Measurements from ENCODE around the gene PTPN23. TPM values are rescaled to one million over a fixed set of nuclear protein-coding genes. Genes with fewer than 3 reads are reported as not detected.

Gene PTPN23, protein sequence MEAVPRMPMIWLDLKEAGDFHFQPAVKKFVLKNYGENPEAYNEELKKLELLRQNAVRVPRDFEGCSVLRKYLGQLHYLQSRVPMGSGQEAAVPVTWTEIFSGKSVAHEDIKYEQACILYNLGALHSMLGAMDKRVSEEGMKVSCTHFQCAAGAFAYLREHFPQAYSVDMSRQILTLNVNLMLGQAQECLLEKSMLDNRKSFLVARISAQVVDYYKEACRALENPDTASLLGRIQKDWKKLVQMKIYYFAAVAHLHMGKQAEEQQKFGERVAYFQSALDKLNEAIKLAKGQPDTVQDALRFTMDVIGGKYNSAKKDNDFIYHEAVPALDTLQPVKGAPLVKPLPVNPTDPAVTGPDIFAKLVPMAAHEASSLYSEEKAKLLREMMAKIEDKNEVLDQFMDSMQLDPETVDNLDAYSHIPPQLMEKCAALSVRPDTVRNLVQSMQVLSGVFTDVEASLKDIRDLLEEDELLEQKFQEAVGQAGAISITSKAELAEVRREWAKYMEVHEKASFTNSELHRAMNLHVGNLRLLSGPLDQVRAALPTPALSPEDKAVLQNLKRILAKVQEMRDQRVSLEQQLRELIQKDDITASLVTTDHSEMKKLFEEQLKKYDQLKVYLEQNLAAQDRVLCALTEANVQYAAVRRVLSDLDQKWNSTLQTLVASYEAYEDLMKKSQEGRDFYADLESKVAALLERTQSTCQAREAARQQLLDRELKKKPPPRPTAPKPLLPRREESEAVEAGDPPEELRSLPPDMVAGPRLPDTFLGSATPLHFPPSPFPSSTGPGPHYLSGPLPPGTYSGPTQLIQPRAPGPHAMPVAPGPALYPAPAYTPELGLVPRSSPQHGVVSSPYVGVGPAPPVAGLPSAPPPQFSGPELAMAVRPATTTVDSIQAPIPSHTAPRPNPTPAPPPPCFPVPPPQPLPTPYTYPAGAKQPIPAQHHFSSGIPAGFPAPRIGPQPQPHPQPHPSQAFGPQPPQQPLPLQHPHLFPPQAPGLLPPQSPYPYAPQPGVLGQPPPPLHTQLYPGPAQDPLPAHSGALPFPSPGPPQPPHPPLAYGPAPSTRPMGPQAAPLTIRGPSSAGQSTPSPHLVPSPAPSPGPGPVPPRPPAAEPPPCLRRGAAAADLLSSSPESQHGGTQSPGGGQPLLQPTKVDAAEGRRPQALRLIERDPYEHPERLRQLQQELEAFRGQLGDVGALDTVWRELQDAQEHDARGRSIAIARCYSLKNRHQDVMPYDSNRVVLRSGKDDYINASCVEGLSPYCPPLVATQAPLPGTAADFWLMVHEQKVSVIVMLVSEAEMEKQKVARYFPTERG (N-terminal part only)
- total RNA-seq: 15.6 and 16.3 TPM in 2 replicates

DNA sequence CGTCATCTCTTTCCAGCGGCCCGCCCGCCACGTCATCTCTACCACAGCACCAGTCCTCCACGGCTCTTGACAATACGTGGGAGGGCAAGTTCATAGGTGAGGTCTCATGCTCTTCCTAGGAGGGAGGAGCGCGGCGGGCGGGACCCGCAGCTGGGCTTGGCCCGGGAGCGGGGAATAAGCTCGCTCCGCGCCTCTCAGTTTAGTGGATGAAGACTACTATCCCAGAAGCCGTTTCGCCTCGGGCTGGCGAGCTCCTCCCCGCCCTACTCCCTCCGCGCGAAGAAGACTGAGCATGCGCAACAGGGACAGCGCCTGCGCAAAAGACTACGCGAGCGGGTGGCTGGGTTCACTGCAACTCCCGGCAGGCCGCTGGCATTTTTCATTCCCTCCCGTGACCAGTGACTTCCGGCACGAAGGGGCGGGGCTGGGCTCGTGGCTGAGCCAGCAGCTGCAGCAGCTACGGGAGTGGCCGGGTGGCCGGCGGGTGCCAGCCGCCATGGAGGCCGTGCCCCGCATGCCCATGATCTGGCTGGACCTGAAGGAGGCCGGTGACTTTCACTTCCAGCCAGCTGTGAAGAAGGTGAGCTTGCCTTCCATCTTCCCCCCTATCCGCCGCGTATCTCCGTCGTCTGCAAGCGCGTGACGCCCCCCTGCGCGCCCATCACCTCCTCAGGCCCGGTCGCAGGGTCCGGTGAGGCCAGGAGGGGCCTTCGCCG lies at the start of gene PTPN23:
Gene PTPN23, plus strand, starts transcription at position 421 of the 716 bp plus-strand sequence. Its CDS starts 76 bp downstream, at position 497.

Other genes starting within 250 kb of the PTPN23 start
- 21.4 and 23.8 TPM in 2 replicates for gene SETD2, start 216.9 kb upstream of the PTPN23 start, total RNA-seq
- 3.2 and 4.2 TPM in 2 replicates for gene KIF9, start 98.2 kb upstream of the PTPN23 start, total RNA-seq
- 13.7 and 18.5 TPM in 2 replicates for gene KLHL18, start 98.1 kb upstream of the PTPN23 start, total RNA-seq
- 42.2 and 68.9 TPM in 2 replicates for gene SCAP, start 94.9 kb downstream of the PTPN23 start, total RNA-seq
- gene ELP6, start 132.7 kb downstream of the PTPN23 start, total RNA-seq: 39.2 and 41.1 TPM in 2 replicates
- gene CSPG5, start 197.8 kb downstream of the PTPN23 start, total RNA-seq: 0.09 and 0.16 TPM in 2 replicates

Measured in bronchial smooth muscle cell (primary cell).